IMR-90 (cell line): ENCODE measurements around the gene ZFHX3.

Source experiments
- CEBPB ChIP-seq: IDR thresholded peaks from 2 replicates; pipeline ENCODE4 v1.6.1; 2012; ENCODE audit warnings: low read depth, low read length, improper control_type of control experiment
- CTCF ChIP-seq: conservative IDR thresholded peaks from 2 replicates; pipeline ENCODE4 v1.5.1; 2012; ENCODE audit warnings: mild to moderate bottlenecking, low read depth, low read length, improper control_type of control experiment
- ELK1 ChIP-seq: fragments of 150-350 bp; IDR thresholded peaks from 2 replicates; pipeline ENCODE4 v1.6.1; 2016; ENCODE audit warnings: low read depth, mild to moderate bottlenecking, low read length, moderate library complexity, borderline replicate concordance
- MAZ ChIP-seq: IDR thresholded peaks from 2 replicates; pipeline ENCODE4 v1.6.1; 2012; ENCODE audit warnings: low read depth, mild to moderate bottlenecking, low read length, improper control_type of control experiment, moderate library complexity, borderline replicate concordance
- POLR2A ChIP-seq: IDR thresholded peaks from 2 replicates; pipeline ENCODE4 v1.6.1; 2012; ENCODE audit warnings: mild to moderate bottlenecking, low read depth, low read length
- RAD21 ChIP-seq: IDR thresholded peaks from 2 replicates; pipeline ENCODE4 v1.6.1; 2012; ENCODE audit warnings: low read length, improper control_type of control experiment
- RFX5 ChIP-seq: IDR thresholded peaks from 2 replicates; pipeline ENCODE4 v1.8.0; 2012; ENCODE audit warnings: low read depth, mild to moderate bottlenecking, low read length, moderate library complexity
- SMC3 ChIP-seq: fragments of 150-350 bp; IDR thresholded peaks from 2 replicates; pipeline ENCODE4 v1.6.1; 2016; ENCODE audit warnings: low read depth, mild to moderate bottlenecking, antibody characterized with exemption, low read length, moderate library complexity

GRCh38 chr16:72766506-72766905 is 281.4 kb downstream of the ZFHX3 start:
- no peak for TF ChIP-seq CTCF
- no peak for TF ChIP-seq CEBPB
- TF ChIP-seq POLR2A = no peak
- TF ChIP-seq SMC3 = no peak
- TF ChIP-seq RFX5 = no peak
- TF ChIP-seq MAZ = no peak
- TF ChIP-seq RAD21 = no peak
- TF ChIP-seq ELK1 = no peak
